Naive thymus-derived CD4-positive, alpha-beta T cell (primary cell): Measurements from ENCODE around the gene ARMC5. TPM values are rescaled to one million over a fixed set of nuclear protein-coding genes. Genes with fewer than 3 reads are reported as not detected.

Source experiments
- ATAC-seq: fragments of 150-1000 bp; cut with Tn5 transposase; 2 replicates; pipeline ENCODE4 v1.10.0; 2021; ENCODE audit warnings: mild to moderate bottlenecking, moderate library complexity
- CTCF ChIA-PET: fragments of 350-600 bp; sonication (Branson Sonifier 250); formaldehyde crosslinking; loops from one replicate; lab custom pipeline; 2021; ENCODE audit warnings: antibody characterized with exemption; lab: Charles Lee
- POLR2A ChIA-PET: fragments of 350-600 bp; sonication (Branson Sonifier 250); formaldehyde crosslinking; loops from one replicate; lab custom pipeline; 2021; ENCODE audit warnings: antibody characterized with exemption, inconsistent platforms; lab: Charles Lee
- DNase-seq, 9 donors: peaks; one replicate each; pipeline versions ENCODE4 v3.0.0 to v3.0.0-alpha.2; 2020 to 2022; ENCODE audit warnings: mixed read lengths in 1 of 9
- H3K27ac ChIP-seq: one replicate; pipeline ENCODE4 v1.7.0; 2013; ENCODE audit warnings: mild to moderate bottlenecking, low read depth, low read length, moderate library complexity
- H3K27me3 ChIP-seq, 2 donors: one replicate each; pipeline ENCODE4 v1.7.0; 2013; ENCODE audit warnings: low read length in 2 of 2, mild to moderate bottlenecking in 2 of 2, moderate library complexity in 2 of 2; ENCODE audit not compliant: control insufficient read depth in 2 of 2, insufficient read depth in 2 of 2
- H3K36me3 ChIP-seq, 3 experiments: 1 replicate in 2 of 3; 2 replicates in 1 of 3; pipeline ENCODE4 v1.7.0; 2013; ENCODE audit warnings: low read length in 3 of 3, mild to moderate bottlenecking in 3 of 3, moderate library complexity in 1 of 3; ENCODE audit not compliant: insufficient read depth in 3 of 3, control insufficient read depth in 2 of 3
- H3K4me1 ChIP-seq, 2 donors: one replicate each; pipeline ENCODE4 v1.7.0; 2013; ENCODE audit warnings: low read length in 2 of 2, mild to moderate bottlenecking in 2 of 2, moderate library complexity in 1 of 2; ENCODE audit not compliant: control insufficient read depth in 2 of 2, insufficient read depth in 2 of 2
- H3K4me3 ChIP-seq: 2 replicates; pipeline ENCODE4 v1.7.0; 2013; ENCODE audit warnings: mild to moderate bottlenecking, low read length
- H3K9me3 ChIP-seq, 3 experiments: 1 replicate in 2 of 3; 2 replicates in 1 of 3; pipeline ENCODE4 v1.7.0; 2013; ENCODE audit warnings: low read length in 3 of 3; ENCODE audit not compliant: control insufficient read depth in 2 of 3
- H3K27ac Mint-ChIP-seq, 9 donors: one replicate each; pipeline ENCODE4 v1.8.0; 2020 to 2022; ENCODE audit warnings: mixed read lengths in 9 of 9, mild to moderate bottlenecking in 8 of 9, moderate library complexity in 5 of 9, inconsistent platforms in 2 of 9
- H3K27me3 Mint-ChIP-seq, 5 donors: one replicate each; pipeline ENCODE4 v1.8.0; 2021 to 2022; ENCODE audit warnings: mixed read lengths in 5 of 5, mild to moderate bottlenecking in 1 of 5
- H3K36me3 Mint-ChIP-seq, 5 donors: one replicate each; pipeline ENCODE4 v1.8.0; 2020 to 2022; ENCODE audit warnings: mixed read lengths in 5 of 5, mild to moderate bottlenecking in 3 of 5, inconsistent platforms in 1 of 5
- H3K4me1 Mint-ChIP-seq, 7 donors: one replicate each; pipeline ENCODE4 v1.8.0; 2020 to 2022; ENCODE audit warnings: mixed read lengths in 7 of 7, mild to moderate bottlenecking in 3 of 7, inconsistent platforms in 1 of 7
- H3K4me3 Mint-ChIP-seq, 10 donors: one replicate each; pipeline ENCODE4 v1.8.0; 2020 to 2022; ENCODE audit warnings: mild to moderate bottlenecking in 10 of 10, mixed read lengths in 10 of 10, moderate library complexity in 6 of 10, inconsistent platforms in 2 of 10
- H3K9me3 Mint-ChIP-seq, 11 donors: one replicate each; pipeline ENCODE4 v1.8.0; 2020 to 2022; ENCODE audit warnings: mixed read lengths in 11 of 11, mild to moderate bottlenecking in 4 of 11, inconsistent platforms in 1 of 11, moderate library complexity in 1 of 11
- intact Hi-C, 2 donors: fragments of 100-400 bp; cut with micrococcal nuclease; formaldehyde crosslinking; loops; one replicate each; pipeline ENCODE4 v1.15.1; 2023
- polyA plus RNA-seq, 2 donors: library from polyadenylated mRNA; unstranded; fragments of 300-500 nt; fragmentation: Illumina TruSeq; gene quantifications; one replicate each; pipeline ENCODE4 v1.2.3, GENCODE V29; 2021
- total RNA-seq, 6 experiments: library from RNA in 5 of 6; stranded (reverse) in 5 of 6; gene quantifications; 1 replicate in 5 of 6; 2 replicates in 1 of 6; pipeline ENCODE4 v1.2.3 and lab custom pipeline; 2021 to 2026

Gene ARMC5
- total and polyA plus RNA-seq, 7 experiments from 2014 or later, result 6.2 to 14.4 (median 11.5) TPM

DNA sequence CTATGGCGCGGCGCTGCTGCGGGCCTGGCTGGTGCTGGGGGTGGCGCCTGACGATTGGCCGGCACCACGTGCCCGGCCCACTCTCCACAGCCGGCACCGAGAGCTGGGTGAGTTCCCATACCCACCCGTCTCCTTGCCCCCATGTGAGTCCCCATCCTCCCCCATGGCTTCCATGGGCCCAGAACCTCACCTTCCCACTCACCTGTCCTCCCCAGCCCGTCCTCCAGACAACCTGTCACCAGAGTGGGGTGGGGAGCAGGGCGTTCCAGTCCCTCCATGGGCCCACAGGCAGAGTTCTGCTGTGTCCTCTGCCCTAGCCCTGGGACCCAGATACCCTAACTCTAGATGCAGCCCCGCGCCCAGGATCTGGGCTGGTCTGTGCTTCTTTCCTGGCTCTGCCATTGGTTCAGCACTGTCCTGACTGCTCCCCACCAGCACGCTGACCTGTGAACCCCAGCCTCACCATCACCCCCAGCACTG lies 5.5 kb downstream of the ARMC5 start:
- Mint-ChIP-seq H3K27ac (no peak overlapping the region), H3K4me3 (no peak overlapping the region), H3K9me3 (no peaks in the 10 kb centered on the region), H3K27me3 (no peaks in the 10 kb centered on the region), H3K4me1 (peaks cover 18 to 40% (median 23%) of the 10 kb centered on the region in 7 donors), H3K36me3 (peaks cover 4 to 30% (median 10%) of the 10 kb centered on the region in 5 donors)
- Histone ChIP-seq H3K27ac (no peak overlapping the region), H3K27me3 (no peaks in the 10 kb centered on the region), H3K4me1 (peaks cover 17 to 18% of the 10 kb centered on the region in 2 donors), H3K4me3 (no peak overlapping the region), H3K36me3 (peaks cover 0 to 35% (median 3%) of the 10 kb centered on the region in 3 experiments), H3K9me3 (no peaks in the 10 kb centered on the region)
- CTCF ChIA-PET, result no interaction called here
- ATAC-seq (no peak), DNase-seq (no peak)
- intact Hi-C loops, result no loop called here
- POLR2A ChIA-PET, result no interaction called here

DNA sequence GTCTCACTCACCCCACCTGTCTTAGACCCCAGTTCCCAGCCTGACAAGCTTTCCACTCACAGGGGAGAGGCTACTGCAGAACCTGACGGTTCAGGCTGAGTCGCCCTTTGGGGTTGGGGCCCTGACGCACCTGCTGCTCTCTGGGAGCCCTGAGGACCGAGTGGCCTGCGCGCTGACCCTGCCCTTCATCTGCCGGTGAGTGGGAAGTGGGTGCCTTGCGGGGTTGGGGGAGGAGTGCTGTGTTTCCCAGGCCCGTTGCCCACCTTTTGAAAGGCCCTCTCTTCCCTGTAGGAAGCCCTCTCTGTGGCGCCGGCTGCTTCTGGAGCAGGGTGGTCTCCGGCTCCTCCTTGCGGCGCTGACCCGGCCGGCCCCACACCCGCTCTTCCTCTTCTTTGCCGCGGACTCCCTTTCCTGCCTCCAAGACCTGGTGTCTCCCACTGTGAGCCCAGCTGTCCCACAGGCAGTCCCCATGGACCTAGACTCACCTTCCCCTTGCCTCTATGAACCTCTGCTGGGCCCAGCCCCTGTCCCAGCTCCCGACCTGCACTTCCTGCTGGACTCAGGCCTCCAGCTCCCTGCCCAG lies 6.6 kb downstream of the ARMC5 start:
- Histone ChIP-seq H3K27me3 (no peaks in the 10 kb centered on the region), H3K9me3 (no peaks in the 10 kb centered on the region), H3K4me1 (peaks cover 8 to 11% of the 10 kb centered on the region in 2 donors), H3K27ac (no peak overlapping the region), H3K36me3 (peaks cover 0 to 35% (median 3%) of the 10 kb centered on the region in 3 experiments), H3K4me3 (no peak overlapping the region)
- Mint-ChIP-seq H3K27me3 (peaks cover 0 to 6% (median 0%) of the 10 kb centered on the region in 5 donors), H3K4me3 (peak overlapping the region in 1 of 10 donors; percentile 66), H3K36me3 (peaks cover 4 to 30% (median 10%) of the 10 kb centered on the region in 5 donors), H3K9me3 (peaks cover 0 to 1% (median 0%) of the 10 kb centered on the region in 11 donors), H3K27ac (no peak overlapping the region), H3K4me1 (peaks cover 9 to 29% (median 14%) of the 10 kb centered on the region in 7 donors)
- ChIA-PET CTCF (interaction anchor here (0.6 kb wide), 1 partner anchor 621 kb away, joined by 3 read pairs; no protein-coding TSS in a partner anchor), POLR2A (interaction anchor here (0.6 kb wide), 1 partner anchor 15 kb away, joined by 4 read pairs; no protein-coding TSS in a partner anchor)
- DNase-seq (no peak), ATAC-seq (no peak)
- intact Hi-C loops, result no loop called here

DNA sequence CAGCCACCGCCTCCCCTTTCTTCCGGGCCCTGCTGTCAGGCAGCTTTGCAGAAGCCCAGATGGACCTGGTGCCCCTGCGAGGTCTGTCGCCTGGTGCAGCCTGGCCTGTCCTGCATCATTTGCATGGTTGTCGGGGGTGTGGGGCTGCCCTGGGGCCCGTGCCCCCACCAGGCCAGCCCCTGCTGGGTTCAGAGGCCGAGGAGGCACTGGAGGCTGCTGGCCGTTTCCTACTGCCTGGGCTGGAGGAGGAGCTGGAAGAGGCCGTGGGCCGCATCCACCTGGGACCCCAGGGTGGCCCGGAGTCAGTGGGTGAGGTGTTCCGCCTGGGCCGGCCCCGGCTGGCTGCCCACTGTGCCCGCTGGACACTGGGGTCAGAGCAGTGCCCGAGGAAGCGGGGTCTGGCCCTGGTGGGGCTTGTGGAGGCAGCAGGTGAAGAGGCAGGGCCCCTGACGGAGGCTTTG lies 7.1 kb downstream of the ARMC5 start:
- Mint-ChIP-seq H3K9me3 (peaks cover 0 to 1% (median 0%) of the 10 kb centered on the region in 11 donors), H3K27ac (peak overlapping the region in 2 of 9 donors; percentile 78 to 89), H3K4me1 (peaks cover 7 to 30% (median 12%) of the 10 kb centered on the region in 7 donors), H3K36me3 (peaks cover 4 to 30% (median 10%) of the 10 kb centered on the region in 5 donors), H3K4me3 (peak overlapping the region in 3 of 10 donors; percentile 66 to 76 (median 72)), H3K27me3 (peaks cover 0 to 11% (median 4%) of the 10 kb centered on the region in 5 donors)
- ChIA-PET CTCF (no interaction called here), POLR2A (interaction anchor here (0.6 kb wide), 1 partner anchor 16 kb away, joined by 4 read pairs; no protein-coding TSS in a partner anchor)
- Histone ChIP-seq H3K27ac (no peak overlapping the region), H3K9me3 (no peaks in the 10 kb centered on the region), H3K27me3 (no peaks in the 10 kb centered on the region), H3K36me3 (peaks cover 0 to 35% (median 3%) of the 10 kb centered on the region in 3 experiments), H3K4me1 (peaks cover 8 to 11% of the 10 kb centered on the region in 2 donors), H3K4me3 (no peak overlapping the region)
- no peak for ATAC-seq
- DNase-seq, result no peak
- intact Hi-C loops, result no loop called here

DNA sequence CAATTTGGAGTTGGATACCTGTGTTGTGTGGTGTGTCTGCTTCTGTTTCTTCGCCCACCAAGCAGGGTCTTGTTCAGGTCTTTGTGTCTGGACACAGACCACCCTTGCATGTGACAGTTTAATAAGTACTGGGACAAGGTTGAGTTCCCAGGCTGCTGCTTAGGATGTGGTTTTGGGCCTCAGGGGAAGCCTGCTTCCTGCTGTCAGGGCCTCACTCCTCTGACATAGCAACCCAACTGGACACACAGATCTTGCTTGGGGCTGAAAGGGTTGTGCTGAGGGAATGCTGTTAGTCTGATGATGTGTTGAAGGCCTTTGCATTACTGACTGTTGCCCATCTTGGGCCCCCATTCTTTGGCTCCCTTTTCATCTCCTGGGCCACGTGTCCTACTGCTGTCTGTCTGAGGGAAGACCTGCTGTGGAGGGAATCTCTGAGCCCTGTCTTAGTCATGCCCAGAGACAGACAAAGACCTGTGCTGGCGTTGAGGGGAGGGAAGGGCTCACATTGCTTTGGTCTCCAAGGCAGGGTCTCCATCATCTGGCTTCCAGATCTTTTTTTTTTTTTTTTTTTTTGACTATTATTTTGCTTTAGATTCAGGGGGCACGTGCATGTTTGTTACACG lies 8.0 kb downstream of the ARMC5 start:
- CTCF ChIA-PET, result no interaction called here
- peaks cover 0 to 1% (median 0%) of the 10 kb centered on the region in 11 donors for H3K9me3 Mint-ChIP-seq
- DNase-seq (peak in 1 of 9 donors; percentile 41), ATAC-seq (no peak)
- POLR2A ChIA-PET, result no interaction called here
- Histone ChIP-seq H3K27me3 (no peaks in the 10 kb centered on the region), H3K36me3 (peaks cover 0 to 29% (median 3%) of the 10 kb centered on the region in 3 experiments), H3K27ac (no peak overlapping the region), H3K4me1 (peaks cover 9 to 15% of the 10 kb centered on the region in 2 donors), H3K4me3 (no peak overlapping the region), H3K9me3 (no peaks in the 10 kb centered on the region)
- peak overlapping the region in 3 of 9 donors; percentile 9 to 89 (median 78) for H3K27ac Mint-ChIP-seq
- peaks cover 8 to 33% (median 14%) of the 10 kb centered on the region in 7 donors for H3K4me1 Mint-ChIP-seq
- H3K27me3 Mint-ChIP-seq, result peaks cover 0 to 16% (median 6%) of the 10 kb centered on the region in 5 donors
- H3K4me3 Mint-ChIP-seq, result peak overlapping the region in 3 of 10 donors; percentile 66 to 76 (median 72)
- peaks cover 4 to 30% (median 10%) of the 10 kb centered on the region in 5 donors for H3K36me3 Mint-ChIP-seq
- intact Hi-C loops, result no loop called here

DNA sequence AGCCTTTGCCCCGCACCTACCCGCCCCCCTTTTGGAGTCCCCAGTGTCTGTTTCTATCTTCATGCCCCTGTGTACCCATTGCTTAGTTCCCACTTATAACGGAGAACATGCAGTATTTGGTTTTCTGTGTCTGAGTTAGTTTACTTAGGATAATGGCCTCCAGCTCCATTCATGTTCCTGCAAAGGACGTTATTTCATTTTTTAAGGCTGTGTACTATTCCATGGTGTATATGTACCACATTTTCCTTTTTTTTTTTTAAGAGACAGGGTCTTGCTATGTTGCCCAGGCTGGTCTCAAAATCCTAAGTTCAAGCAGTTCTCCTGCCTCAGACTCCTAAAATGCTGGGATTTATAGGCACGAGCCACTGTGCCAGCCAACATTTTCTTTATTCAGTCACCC lies 8.6 kb downstream of the ARMC5 start:
- Mint-ChIP-seq H3K9me3 (peaks cover 0 to 1% (median 0%) of the 10 kb centered on the region in 11 donors), H3K36me3 (peaks cover 3 to 27% (median 10%) of the 10 kb centered on the region in 5 donors), H3K4me3 (peak overlapping the region in 3 of 10 donors; percentile 2 to 76 (median 66)), H3K27ac (peak overlapping the region in 1 of 9 donors; percentile 78), H3K27me3 (peaks cover 0 to 22% (median 11%) of the 10 kb centered on the region in 5 donors), H3K4me1 (peaks cover 12 to 38% (median 19%) of the 10 kb centered on the region in 7 donors)
- peaks cover 14 to 15% of the 10 kb centered on the region in 2 donors for H3K4me1 ChIP-seq
- ChIA-PET POLR2A (interaction anchor here (0.7 kb wide), 1 partner anchor 20 kb away, joined by 3 read pairs; no protein-coding TSS in a partner anchor), CTCF (no interaction called here)
- no peaks in the 10 kb centered on the region for H3K9me3 ChIP-seq
- H3K27ac ChIP-seq, result no peak overlapping the region
- no peak for DNase-seq
- H3K36me3 ChIP-seq, result peaks cover 0 to 23% (median 3%) of the 10 kb centered on the region in 3 experiments
- no peak for ATAC-seq
- H3K4me3 ChIP-seq, result no peak overlapping the region
- H3K27me3 ChIP-seq, result no peaks in the 10 kb centered on the region
- intact Hi-C loops, result no loop called here

DNA sequence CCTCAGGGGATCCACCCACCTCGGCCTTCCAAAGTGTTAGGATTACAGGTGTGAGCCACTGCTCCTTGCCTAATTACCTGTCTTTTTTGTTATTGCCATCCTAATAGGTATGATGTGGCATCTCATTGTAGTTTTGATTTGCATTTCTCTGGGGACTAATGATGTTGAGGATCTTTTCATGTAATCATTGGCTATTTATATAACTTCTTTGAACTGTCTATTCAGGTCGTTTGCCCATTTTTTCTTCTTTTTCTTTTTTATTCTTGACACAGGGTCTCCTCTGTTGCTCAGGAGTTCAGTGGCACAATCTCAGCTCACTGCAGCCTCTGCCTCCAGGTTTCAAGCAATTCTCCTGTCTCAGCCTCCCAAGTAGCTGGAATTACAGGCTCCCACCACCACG lies 11.3 kb downstream of the ARMC5 start:
- Mint-ChIP-seq H3K36me3 (peaks cover 0 to 8% (median under 1%) of the 10 kb centered on the region in 5 donors), H3K9me3 (peaks cover 0 to 1% (median 0%) of the 10 kb centered on the region in 11 donors), H3K27me3 (peaks cover 0 to 42% (median 14%) of the 10 kb centered on the region in 5 donors), H3K4me1 (peaks cover 12 to 41% (median 19%) of the 10 kb centered on the region in 7 donors), H3K27ac (no peak overlapping the region), H3K4me3 (peak overlapping the region in 1 of 10 donors; percentile 45)
- DNase-seq, result no peak
- POLR2A ChIA-PET, result no interaction called here
- CTCF ChIA-PET, result interaction anchor here (0.6 to 1.4 kb wide), 2 partner anchors 10 to 1830 kb away, joined by 3 to 4 read pairs; no protein-coding TSS in a partner anchor
- Histone ChIP-seq H3K36me3 (peaks cover 0 to 16% (median 1%) of the 10 kb centered on the region in 3 experiments), H3K27ac (no peak overlapping the region), H3K4me1 (peaks cover 14 to 15% of the 10 kb centered on the region in 2 donors), H3K9me3 (no peaks in the 10 kb centered on the region), H3K27me3 (no peaks in the 10 kb centered on the region), H3K4me3 (no peak overlapping the region)
- ATAC-seq, result no peak
- intact Hi-C loops, result no loop called here
